Testis (tissue), 3 donors: ENCODE results near the gene VPS18. TPM values are rescaled to one million over a fixed set of nuclear protein-coding genes. Genes with fewer than 3 reads are reported as not detected.

Experiments used
- DNase-seq: peaks from one replicate; pipeline ENCODE4 v3.0.0-alpha.2; 2019
- H3K27ac ChIP-seq, 2 donors: fragments of 200-600 bp; sonication (generic); one replicate each; pipeline ENCODE4 v1.5.1; 2019
- H3K27me3 ChIP-seq: fragments of 200-600 bp; sonication (generic); one replicate; pipeline ENCODE4 v1.5.1; 2019
- H3K36me3 ChIP-seq: fragments of 200-600 bp; sonication (generic); one replicate; pipeline ENCODE4 v1.5.1; 2017; ENCODE audit warnings: low read depth; ENCODE audit errors: missing control alignments
- H3K4me1 ChIP-seq: fragments of 200-600 bp; sonication (generic); one replicate; pipeline ENCODE4 v1.5.1; 2019
- H3K4me3 ChIP-seq, 2 donors: fragments of 200-600 bp; sonication (generic); one replicate each; pipeline ENCODE4 v1.5.1; 2017 to 2019
- H3K9me3 ChIP-seq: fragments of 200-600 bp; sonication (generic); one replicate; pipeline ENCODE4 v1.5.1; 2017
- CTCF ChIP-seq, 3 experiments: fragments of 450-650 bp in 2 of 3; fragments of 200-600 bp in 1 of 3; sonication (generic) in 1 of 3; IDR thresholded peaks; one replicate each; pipeline ENCODE4 v1.5.1; 2016 to 2019; ENCODE audit warnings: antibody characterized with exemption in 3 of 3, mild to moderate bottlenecking in 2 of 3, moderate library complexity in 1 of 3
- POLR2A ChIP-seq: fragments of 450-650 bp; IDR thresholded peaks from one replicate; pipeline ENCODE4 v1.6.1; 2017; ENCODE audit warnings: antibody characterized with exemption, mild to moderate bottlenecking, moderate library complexity
- WGBS, 2 donors: methylation state at CpG; one replicate each; pipeline ENCODE4 v1.1.5; 2018; 5-methylcytosine and 5-hydroxymethylcytosine counted together
- intact Hi-C: fragments of 100-400 bp; cut with DNase I; formaldehyde crosslinking; loops from one replicate; pipeline ENCODE4 v1.15.1; 2023; ENCODE audit warnings: low total_unique reads
- polyA plus RNA-seq: library from polyadenylated mRNA; stranded (reverse); fragments of 350-450 nt; fragmentation: Illumina TruSeq; extraction: RNeasy Lipid Tissue Mini Kit (QIAGEN cat#74804); gene quantifications from one replicate; pipeline ENCODE4 v1.2.3, GENCODE V29; 2014; ENCODE audit warnings: low read depth, low replicate concordance; ENCODE audit not compliant: insufficient read depth
- total RNA-seq, 2 donors: library from RNA; depleted of rRNA; stranded (reverse); fragments of >200 nt; gene quantifications; one replicate each; pipeline ENCODE4 v1.2.3, GENCODE V29; 2016

The VPS18 gene
- total and polyA plus RNA-seq, 3 donors from 2014 or later, result 16.3 to 33.4 (median 25.5) TPM

DNA sequence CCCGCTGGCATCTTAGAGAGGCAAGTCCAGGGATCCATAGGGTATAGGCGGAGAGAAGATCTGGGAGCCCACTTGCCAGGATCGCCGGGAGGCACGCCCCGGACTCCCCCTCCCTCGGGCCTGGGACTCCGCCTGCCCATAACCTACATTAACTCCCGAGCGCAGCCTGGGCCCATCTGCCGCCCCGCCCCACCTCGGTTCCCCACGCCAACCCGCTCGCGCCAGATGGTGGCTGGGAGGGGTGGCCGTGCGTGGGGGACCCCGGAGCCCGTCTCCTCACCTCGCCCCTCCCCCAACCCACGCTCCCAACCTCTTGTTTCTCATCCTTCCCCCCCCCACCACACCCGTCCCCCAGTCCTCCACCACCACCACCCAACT is 33.2 kb downstream of the VPS18 start:
- H3K4me1 ChIP-seq, result peaks cover 45% of the 10 kb centered on the region
- no peak for DNase-seq
- no peak overlapping the region for H3K27ac ChIP-seq
- H3K4me3 ChIP-seq, result no peak overlapping the region
- no peaks in the 10 kb centered on the region for H3K36me3 ChIP-seq
- H3K9me3 ChIP-seq, result no peaks in the 10 kb centered on the region
- WGBS, 2 donors, result 7 to 13% methylated on average over 4 to 24 of the region's 24 CpGs
- TF ChIP-seq CTCF (IDR thresholded peaks at IDR 0.05) (no peak), POLR2A (no peak)
- intact Hi-C loops, result no loop called here
- H3K27me3 ChIP-seq, result no peaks in the 10 kb centered on the region

DNA sequence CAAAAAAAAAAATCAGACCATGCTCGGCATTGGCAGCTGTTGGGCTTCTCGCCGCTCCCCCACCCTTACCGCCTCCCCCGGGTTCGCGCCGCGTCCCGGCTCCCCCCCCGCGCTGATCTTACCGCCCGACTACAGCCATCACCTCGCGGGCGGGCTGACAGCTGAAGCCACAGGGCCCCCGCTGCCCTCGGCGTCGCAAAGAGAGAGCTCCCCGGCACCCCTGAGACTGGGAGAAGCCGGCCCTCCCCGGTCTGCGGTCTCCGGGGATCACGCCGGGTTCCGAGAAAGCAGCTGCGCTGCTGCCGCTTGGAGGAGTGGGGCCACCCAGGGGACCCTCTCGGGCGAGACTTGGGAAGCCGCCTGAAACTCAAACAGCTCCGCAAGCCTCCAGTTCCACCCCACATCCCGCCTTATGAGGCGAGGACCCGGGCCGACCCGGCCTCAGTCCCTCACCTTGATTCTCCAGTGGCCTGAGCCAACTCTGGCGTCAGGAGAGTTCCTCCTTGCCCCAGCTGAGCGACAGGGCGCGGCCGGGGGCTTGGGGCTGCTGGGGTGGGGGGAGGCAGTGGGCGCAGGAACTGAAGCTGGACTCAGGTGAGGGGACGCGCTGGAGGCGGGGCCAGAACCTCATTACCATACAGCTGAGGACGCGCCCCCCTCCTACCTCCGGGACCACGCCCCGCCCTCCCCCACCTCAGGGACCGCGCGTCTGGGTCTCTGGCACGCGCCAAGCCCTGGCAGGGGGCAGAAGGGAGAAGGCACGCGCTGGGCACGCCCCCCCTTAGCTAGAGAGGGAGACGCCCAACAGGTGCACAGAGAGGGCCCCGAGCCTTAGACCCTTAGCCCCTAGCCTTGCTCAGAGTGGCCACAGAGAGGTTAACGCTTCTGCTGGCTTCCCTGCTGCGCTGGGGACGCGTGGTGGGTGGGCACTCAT is 33.9 kb downstream of the VPS18 start:
- H3K27ac ChIP-seq, result no peak overlapping the region
- no peaks in the 10 kb centered on the region for H3K9me3 ChIP-seq
- peak overlapping the region in 1 of 2 donors; percentile 53 for H3K4me3 ChIP-seq
- peaks cover 45% of the 10 kb centered on the region for H3K4me1 ChIP-seq
- no peaks in the 10 kb centered on the region for H3K27me3 ChIP-seq
- intact Hi-C loops, result no loop called here
- H3K36me3 ChIP-seq, result no peaks in the 10 kb centered on the region
- TF ChIP-seq CTCF (IDR thresholded peaks at IDR 0.05) (no peak), POLR2A (no peak)
- WGBS, 2 donors, result 0 to 1% methylated on average over 6 to 56 of the region's 68 CpGs
- DNase-seq, result no peak

GRCh38 chr15:40928821-40929659 is 34.8 kb downstream of the VPS18 start, which contains the start of gene DLL4:
Gene DLL4 (plus strand): TSS chr15:40929340. CDS start chr15:40929669, 329 bp downstream.
- peak within 1 kb of the TSS; percentile 2 to 53 for H3K4me3 ChIP-seq
- WGBS, 2 donors, result 1% methylated on average over 44 to 71 of the region's 71 CpGs
- TF ChIP-seq POLR2A (no peak), CTCF (IDR thresholded peaks at IDR 0.05) (no peak)
- intact Hi-C loops, result no loop called here
- no peaks in the 10 kb centered on the region for H3K36me3 ChIP-seq
- no peaks in the 10 kb centered on the region for H3K9me3 ChIP-seq
- DNase-seq, result no peak
- no peaks in the 10 kb centered on the region for H3K27me3 ChIP-seq
- no peak within 1 kb of the TSS for H3K27ac ChIP-seq
- H3K4me1 ChIP-seq, result peaks cover 45% of the 10 kb centered on the region

DNA sequence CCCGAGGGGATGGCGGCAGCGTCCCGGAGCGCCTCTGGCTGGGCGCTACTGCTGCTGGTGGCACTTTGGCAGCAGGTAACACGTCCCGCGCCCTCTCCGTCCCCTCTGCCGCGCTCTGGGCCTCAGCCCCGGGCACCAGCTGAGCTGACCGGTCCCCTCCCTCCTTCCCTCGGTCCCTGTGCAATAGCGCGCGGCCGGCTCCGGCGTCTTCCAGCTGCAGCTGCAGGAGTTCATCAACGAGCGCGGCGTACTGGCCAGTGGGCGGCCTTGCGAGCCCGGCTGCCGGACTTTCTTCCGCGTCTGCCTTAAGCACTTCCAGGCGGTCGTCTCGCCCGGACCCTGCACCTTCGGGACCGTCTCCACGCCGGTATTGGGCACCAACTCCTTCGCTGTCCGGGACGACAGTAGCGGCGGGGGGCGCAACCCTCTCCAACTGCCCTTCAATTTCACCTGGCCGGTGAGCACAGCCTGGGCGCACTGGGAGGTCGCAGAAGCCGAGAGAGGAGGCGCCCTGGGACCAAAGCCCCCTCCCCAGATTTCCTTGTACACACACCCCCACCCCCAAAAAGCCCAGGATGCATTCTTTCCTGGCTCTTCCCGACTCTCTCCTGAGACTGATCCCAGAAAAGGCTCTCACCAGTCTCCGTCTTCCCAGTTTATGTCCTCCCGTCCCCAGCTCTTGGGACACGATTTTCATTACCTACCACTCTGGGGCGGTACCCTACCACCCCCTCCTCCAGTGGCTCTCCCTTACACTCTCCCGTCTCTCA is 35.6 kb downstream of the VPS18 start:
- 1% methylated on average over 8 to 56 of the region's 56 CpGs for WGBS, 2 donors
- intact Hi-C loops, result no loop called here
- Histone ChIP-seq H3K27me3 (no peaks in the 10 kb centered on the region), H3K4me3 (peak overlapping the region; percentile 2 to 53), H3K4me1 (peaks cover 45% of the 10 kb centered on the region), H3K27ac (no peak overlapping the region), H3K36me3 (no peaks in the 10 kb centered on the region), H3K9me3 (no peaks in the 10 kb centered on the region)
- peak; percentile 47 for DNase-seq
- TF ChIP-seq CTCF (IDR thresholded peaks at IDR 0.05), result no peak
- no peak for TF ChIP-seq POLR2A
